Measurements from ENCODE around the gene PID1.
A peak's percentile ranks its signal among the peaks of the same experiment; 100 is the strongest.

Gene PID1

DNA sequence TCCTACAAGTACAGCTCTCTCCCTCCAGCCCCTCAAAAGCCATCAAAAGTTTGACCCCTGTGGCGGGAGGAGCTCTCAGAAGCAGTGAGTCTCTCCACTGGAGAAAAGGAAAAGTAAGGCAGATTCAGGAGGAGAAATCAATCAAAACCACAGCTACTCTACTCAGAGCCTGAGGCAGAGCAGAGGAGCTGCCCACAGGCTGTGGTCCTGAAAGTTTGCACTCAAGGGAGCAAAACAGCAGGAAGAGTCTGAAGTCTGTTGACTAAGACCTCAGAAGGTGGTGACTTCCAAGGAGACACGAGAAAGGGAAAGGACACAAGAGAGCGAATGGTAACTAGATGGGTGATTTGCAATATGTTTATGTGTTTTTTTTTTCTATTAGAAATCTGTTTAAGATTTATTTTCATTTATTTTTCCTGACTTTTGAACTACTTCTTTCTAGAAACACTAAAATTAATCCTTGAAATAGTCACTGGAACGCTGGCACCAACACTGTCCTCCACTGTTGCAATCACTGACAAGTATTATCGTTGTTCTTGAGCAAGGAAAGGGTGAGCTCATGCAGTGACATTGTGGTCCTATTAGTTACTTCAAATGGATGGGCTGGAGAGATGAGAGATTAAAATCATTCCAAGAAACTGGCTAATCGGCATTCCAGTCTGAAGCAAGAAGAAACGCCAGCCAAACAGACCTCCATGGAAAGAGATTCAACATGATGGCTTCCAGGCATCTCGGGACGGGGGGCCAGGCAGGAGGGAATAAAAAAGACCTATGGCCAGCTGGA lies 35.8 kb downstream of the PID1 start:
- no peaks in the 10 kb centered on the region for H3K27me3 ChIP-seq (replicated peaks)
- DNase-seq, result peak; percentile 5
- no peak for TF ChIP-seq CTCF (IDR thresholded peaks at IDR 0.05; ENCODE audit: low read depth, low read length, missing control alignments)

DNA sequence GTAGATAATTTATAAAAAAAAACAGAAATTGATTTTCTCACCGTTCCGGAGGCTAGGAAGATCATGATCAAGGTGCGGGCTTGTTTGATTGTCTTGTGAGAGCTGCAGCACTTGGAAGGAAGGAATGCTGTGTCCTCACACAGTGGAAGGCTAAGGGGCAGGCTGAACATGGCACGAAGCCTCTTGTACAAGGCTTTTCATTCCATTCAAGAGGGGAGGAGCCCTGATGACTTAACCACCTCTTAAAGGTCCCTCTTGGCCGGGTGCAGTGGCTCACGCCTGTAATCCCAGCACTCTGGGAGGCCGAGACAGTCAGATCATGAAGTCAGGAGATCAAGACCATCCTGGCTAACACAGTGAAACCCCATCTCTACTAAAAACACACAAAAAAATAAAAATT lies 39.2 kb downstream of the PID1 start:
- Histone ChIP-seq H3K27me3 (replicated peaks) (no peaks in the 10 kb centered on the region), H3K36me3 (replicated peaks) (no peaks in the 10 kb centered on the region), H3K4me3 (ENCODE audit: low read depth, low read length) (no peak overlapping the region), H3K27ac (no peak overlapping the region)
- no peak for TF ChIP-seq CTCF (IDR thresholded peaks at IDR 0.05; ENCODE audit: low read depth, low read length, missing control alignments)
- DNase-seq, result no peak
- in situ Hi-C loops (cut with HindIII; ENCODE audit: low pct_ligation_motif_present, low sequenced_read_pairs), result no loop called here

More for the DNA sequence above, 35.8 kb downstream of the PID1 start:
- in situ Hi-C loops (cut with HindIII; ENCODE audit: low pct_ligation_motif_present, low sequenced_read_pairs), result no loop called here
- Histone ChIP-seq H3K4me3 (ENCODE audit: low read depth, low read length) (no peak overlapping the region), H3K27ac (no peak overlapping the region), H3K36me3 (replicated peaks) (no peaks in the 10 kb centered on the region)

- in situ Hi-C loops (cut with HindIII; ENCODE audit: low pct_ligation_motif_present, low sequenced_read_pairs), result no loop called here
- Histone ChIP-seq H3K36me3 (replicated peaks) (no peaks in the 10 kb centered on the region), H3K27ac (no peak overlapping the region), H3K4me3 (ENCODE audit: low read depth, low read length) (no peak overlapping the region), H3K27me3 (replicated peaks) (no peaks in the 10 kb centered on the region)
- no peak for TF ChIP-seq CTCF (IDR thresholded peaks at IDR 0.05; ENCODE audit: low read depth, low read length, missing control alignments)
- no peak for DNase-seq
Measured at GRCh38 chr2:229231328-229231868, 39.7 kb downstream of the PID1 start.

DNA sequence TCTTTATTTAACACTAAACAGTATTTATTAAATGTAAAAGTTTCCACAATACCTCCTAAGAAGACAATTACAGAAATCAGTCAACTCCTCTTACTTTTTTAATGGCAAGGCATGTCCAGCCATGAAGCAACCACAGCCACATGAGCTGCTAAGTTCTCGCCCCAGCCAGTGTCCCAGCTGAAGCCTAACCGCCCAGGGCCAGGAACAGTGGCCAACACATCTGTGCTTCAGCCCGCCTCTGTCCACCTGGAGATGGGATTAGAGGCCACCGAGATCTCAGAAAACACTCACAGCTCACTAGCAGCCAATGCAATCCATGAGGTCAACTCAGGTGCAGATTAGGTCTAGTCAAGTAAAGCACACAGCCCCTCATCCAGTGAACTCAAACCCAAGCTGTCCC lies 40.2 kb downstream of the PID1 start:
- no peak overlapping the region for H3K4me3 ChIP-seq (ENCODE audit: low read depth, low read length)
- no peak overlapping the region for H3K27ac ChIP-seq
- no peak for DNase-seq
- TF ChIP-seq CTCF (IDR thresholded peaks at IDR 0.05; ENCODE audit: low read depth, low read length, missing control alignments), result no peak
- no peaks in the 10 kb centered on the region for H3K36me3 ChIP-seq (replicated peaks)
- H3K27me3 ChIP-seq (replicated peaks), result no peaks in the 10 kb centered on the region
- in situ Hi-C loops (cut with HindIII; ENCODE audit: low pct_ligation_motif_present, low sequenced_read_pairs), result no loop called here

DNA sequence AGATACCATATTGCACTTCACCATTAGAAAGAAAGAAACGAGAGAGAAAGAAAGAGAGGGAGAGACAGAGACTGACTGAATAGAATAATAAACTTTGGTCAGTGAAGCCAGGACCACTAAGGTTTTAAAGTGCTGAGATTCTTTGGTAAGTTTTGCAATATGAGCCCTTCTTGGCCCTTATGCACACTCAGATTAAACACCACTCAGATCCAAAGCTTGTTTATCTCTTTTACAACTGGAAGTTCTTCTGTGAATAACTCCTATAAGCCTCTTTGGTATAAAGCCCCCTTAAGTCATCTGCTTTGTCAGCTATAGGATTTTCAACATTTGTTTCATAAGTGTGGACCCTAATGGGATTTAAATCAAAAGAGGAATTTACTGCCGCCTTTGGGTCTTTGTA lies 40.8 kb downstream of the PID1 start:
- DNase-seq, result no peak
- TF ChIP-seq CTCF (IDR thresholded peaks at IDR 0.05; ENCODE audit: low read depth, low read length, missing control alignments), result no peak
- Histone ChIP-seq H3K4me3 (ENCODE audit: low read depth, low read length) (no peak overlapping the region), H3K27me3 (replicated peaks) (no peaks in the 10 kb centered on the region), H3K27ac (no peak overlapping the region), H3K36me3 (replicated peaks) (no peaks in the 10 kb centered on the region)
- in situ Hi-C loops (cut with HindIII; ENCODE audit: low pct_ligation_motif_present, low sequenced_read_pairs), result no loop called here
